MG63 (cell line): ENCODE data around the gene ACOT8. TPM values are rescaled to one million over a fixed set of nuclear protein-coding genes. Genes with fewer than 3 reads are reported as not detected.
"Not testable (repeated sequence)": the region's sequence is repeated elsewhere in the genome, so short reads cannot be mapped to it uniquely, and the experiment has no call there.

ENCODE experiments used
- DNase-seq: peaks from one replicate; pipeline ENCODE4 v3.0.0-alpha.2; 2020
- H3K27me3 ChIP-seq: fragments of 250-450 bp; sonication (Bioruptor Pico); 2 replicates; pipeline ENCODE4 v1.5.1; 2020; ENCODE audit warnings: mild to moderate bottlenecking, moderate library complexity
- H3K36me3 ChIP-seq: fragments of 250-450 bp; sonication (Bioruptor Pico); 2 replicates; pipeline ENCODE4 v1.5.1; 2020; ENCODE audit warnings: mild to moderate bottlenecking, moderate library complexity
- H3K4me3 ChIP-seq: fragments of 250-450 bp; sonication (Bioruptor Pico); 2 replicates; pipeline ENCODE4 v1.5.1; 2020; ENCODE audit warnings: mild to moderate bottlenecking, moderate library complexity
- H3K9me3 ChIP-seq: fragments of 250-450 bp; sonication (Bioruptor Pico); 2 replicates; pipeline ENCODE4 v1.5.1; 2020; ENCODE audit warnings: mild to moderate bottlenecking, moderate library complexity
- total RNA-seq: library from RNA; depleted of rRNA; stranded (reverse); fragments of >200 nt; shearing (Covaris generic); gene quantifications from 2 replicates; pipeline ENCODE4 v1.2.3, GENCODE V29; 2014; ENCODE audit warnings: low replicate concordance

ACOT8 gene
- total RNA-seq, 1 experiment from 2014 or later = 46.9 TPM

DNA sequence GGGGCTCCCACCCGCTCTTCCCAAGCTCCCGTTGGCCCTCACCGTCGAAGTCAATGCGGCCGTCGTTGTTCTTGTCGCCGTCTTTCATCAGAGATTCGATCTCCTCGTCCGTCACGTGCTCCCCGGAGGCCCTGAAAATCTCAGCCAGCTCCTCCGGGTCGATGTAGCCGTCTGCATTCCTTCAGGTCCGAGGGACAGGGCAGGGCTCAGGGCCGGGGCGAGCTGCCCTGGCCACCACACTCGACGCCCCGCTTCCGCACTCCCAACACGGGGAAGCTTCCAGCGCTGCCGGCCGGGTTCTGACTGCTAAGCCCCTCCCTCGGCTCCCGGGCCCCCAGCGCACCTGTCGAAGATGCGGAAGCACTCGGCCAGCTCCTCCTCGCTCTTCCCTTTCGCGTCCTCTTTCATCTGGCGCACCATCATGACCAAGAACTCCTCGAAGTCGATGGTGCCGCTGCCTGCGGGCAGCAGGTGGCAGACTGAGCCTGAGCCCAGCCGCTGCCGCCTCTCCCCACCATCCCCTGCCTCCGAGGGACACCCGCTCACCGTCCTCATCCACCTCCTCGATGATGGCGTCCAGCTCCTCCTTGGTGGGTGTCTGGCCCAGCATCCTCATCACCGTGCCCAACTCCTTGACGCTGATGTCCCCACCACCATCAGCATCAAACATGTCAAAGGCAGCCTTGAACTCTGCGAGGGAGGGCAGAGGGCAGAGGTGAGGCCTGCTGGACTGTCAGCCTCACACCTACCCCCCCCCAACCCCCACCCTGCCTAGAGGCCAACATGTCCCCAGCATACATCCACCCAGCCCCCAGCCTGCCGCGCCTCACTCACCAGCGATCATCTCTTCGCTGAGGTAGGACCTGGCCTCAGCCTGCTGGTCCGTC is 33.0 kb downstream of the ACOT8 start:
- Histone ChIP-seq H3K4me3 (no peak overlapping the region), H3K9me3 (no peaks in the 10 kb centered on the region), H3K36me3 (no peaks in the 10 kb centered on the region), H3K27me3 (no peaks in the 10 kb centered on the region)
- DNase-seq = no peak

DNA sequence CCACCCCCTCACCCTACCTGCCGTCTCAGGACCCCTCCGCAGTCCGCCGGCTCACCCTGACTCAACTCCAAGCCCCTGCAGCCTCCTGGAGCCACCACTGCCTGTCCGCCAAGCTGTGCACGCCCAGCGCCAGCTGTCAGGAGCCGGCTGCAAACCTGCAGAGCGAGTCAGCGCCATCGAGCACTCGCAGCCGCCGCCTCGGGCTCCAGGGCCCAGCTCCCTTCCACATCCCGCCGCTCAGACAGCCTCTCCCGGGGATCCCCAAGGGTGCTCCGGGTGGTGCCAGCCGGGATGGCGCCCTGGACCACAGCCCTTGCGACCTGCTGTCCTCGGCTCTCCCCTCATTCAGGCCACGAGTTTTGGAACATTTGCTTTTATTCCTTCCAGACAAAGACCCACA is 34.3 kb downstream of the ACOT8 start:
- Histone ChIP-seq H3K27me3 (no peaks in the 10 kb centered on the region), H3K9me3 (no peaks in the 10 kb centered on the region), H3K36me3 (peaks cover 7% of the 10 kb centered on the region; the same call in 1 of the 2 replicates), H3K4me3 (no peak overlapping the region)
- peak; percentile 65 for DNase-seq

DNA sequence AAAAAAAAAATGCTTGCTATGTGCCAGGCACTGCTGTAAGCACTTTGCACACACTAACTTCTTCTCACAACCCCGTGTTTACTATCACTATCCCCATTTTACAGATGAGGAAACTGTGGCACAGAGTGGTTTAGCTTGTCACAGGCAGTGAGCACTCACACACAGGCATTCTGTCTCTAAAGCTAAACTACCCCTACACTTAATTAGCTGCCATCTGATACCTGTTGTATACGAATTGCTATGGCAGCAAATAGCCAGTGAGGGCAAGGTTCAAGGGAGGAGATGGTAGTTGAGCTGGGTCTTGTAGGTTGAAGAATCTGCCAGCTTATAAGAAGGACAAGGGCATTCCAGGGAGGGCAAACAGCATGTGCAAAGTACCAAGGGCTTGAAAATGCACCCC is 35.2 kb downstream of the ACOT8 start:
- Histone ChIP-seq H3K27me3 (no peaks in the 10 kb centered on the region), H3K4me3 (no peak overlapping the region), H3K9me3 (no peaks in the 10 kb centered on the region), H3K36me3 (peaks cover 13% of the 10 kb centered on the region)
- no peak for DNase-seq

DNA sequence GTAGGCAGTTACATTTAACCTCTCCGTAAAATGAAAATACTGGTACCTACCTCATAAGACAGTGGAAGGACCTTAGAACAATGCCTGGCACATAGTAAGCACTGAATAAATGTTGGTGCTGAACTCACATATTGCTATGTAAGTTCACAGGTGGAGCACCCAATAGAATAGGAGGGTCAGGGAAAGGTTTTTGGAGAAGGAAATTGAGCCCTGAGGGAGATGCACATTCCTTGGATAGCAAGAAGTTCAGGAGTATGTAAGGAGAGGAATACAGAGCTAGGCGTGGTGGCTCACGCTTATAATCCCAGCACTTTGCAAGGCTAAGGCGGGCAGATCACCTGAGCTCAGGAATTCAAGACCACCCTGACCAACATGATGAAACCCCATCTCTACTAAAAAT is 37.7 kb downstream of the ACOT8 start:
- H3K9me3 ChIP-seq = no peaks in the 10 kb centered on the region
- H3K4me3 ChIP-seq = no peak overlapping the region
- peaks cover 35% of the 10 kb centered on the region for H3K36me3 ChIP-seq
- no peak for DNase-seq
- no peaks in the 10 kb centered on the region for H3K27me3 ChIP-seq

DNA sequence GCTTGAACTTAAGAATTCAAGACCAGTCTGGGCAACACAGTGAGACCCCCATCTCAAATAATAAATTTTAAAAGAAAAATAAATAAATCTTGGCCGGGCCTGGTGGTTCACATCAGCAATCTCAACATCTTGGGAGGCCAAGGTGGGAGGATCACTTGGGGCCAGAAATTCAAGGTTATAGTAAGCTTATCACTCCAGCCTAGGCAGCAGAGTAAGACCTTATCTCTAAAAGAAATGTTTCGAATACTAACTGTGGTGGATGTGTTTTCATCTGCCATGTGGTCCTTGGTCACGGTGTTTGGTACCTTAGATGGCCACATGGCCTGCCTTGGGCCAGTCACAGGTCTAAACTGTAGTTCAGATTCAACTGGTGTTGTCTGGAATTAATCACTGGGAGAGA is 39.0 kb downstream of the ACOT8 start:
- peaks cover 45% of the 10 kb centered on the region for H3K36me3 ChIP-seq
- no peaks in the 10 kb centered on the region for H3K9me3 ChIP-seq
- no peak overlapping the region for H3K4me3 ChIP-seq
- DNase-seq = no peak
- no peaks in the 10 kb centered on the region for H3K27me3 ChIP-seq

- Histone ChIP-seq H3K4me3 (no peak overlapping the region), H3K27me3 (no peaks in the 10 kb centered on the region), H3K36me3 (peaks cover 52% of the 10 kb centered on the region), H3K9me3 (no peaks in the 10 kb centered on the region)
- peak; percentile 46 for DNase-seq
These were observed 39.6 kb downstream of the ACOT8 start for GRCh38 chr20:45817376-45818194.

GRCh38 chr20:45816951-45817350 is 40.2 kb downstream of the ACOT8 start:
- H3K4me3 ChIP-seq = no peak overlapping the region
- no peak for DNase-seq
- no peaks in the 10 kb centered on the region for H3K27me3 ChIP-seq
- peaks cover 53% of the 10 kb centered on the region for H3K36me3 ChIP-seq
- no peaks in the 10 kb centered on the region for H3K9me3 ChIP-seq

DNA sequence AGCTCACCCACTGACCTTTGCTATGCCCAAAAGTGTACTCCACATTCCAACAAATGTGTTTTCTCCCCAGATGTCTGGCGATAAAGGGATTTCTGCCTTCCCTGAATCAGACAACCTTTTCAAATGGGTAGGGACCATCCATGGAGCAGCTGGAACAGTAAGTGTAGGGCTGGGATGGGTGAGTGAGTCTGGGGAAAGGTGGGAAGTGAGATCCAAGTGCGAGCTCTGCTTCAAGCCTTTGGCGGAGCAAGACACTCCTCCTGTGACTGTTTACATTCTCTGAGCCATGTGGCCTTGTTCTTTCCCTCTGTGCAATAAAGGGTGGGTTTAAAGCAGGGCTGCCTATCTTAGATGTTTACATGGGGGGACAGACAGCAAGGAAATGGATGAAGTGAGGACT is 42.9 kb downstream of the ACOT8 start:
- no peaks in the 10 kb centered on the region for H3K27me3 ChIP-seq
- peaks cover 72% of the 10 kb centered on the region for H3K36me3 ChIP-seq
- H3K4me3 ChIP-seq = peak overlapping the region; percentile 96; the same call in 1 of the 2 replicates
- H3K9me3 ChIP-seq = no peaks in the 10 kb centered on the region
- DNase-seq = no peak

- H3K36me3 ChIP-seq = peaks cover 75% of the 10 kb centered on the region
- no peak for DNase-seq
- H3K9me3 ChIP-seq = no peaks in the 10 kb centered on the region
- H3K27me3 ChIP-seq = no peaks in the 10 kb centered on the region
- peak overlapping the region; percentile 96 for H3K4me3 ChIP-seq
These were observed 43.7 kb downstream of the ACOT8 start for GRCh38 chr20:45813489-45813888.

- DNase-seq = no peak
- H3K36me3 ChIP-seq = peaks cover 78% of the 10 kb centered on the region
These were observed 44.2 kb downstream of the ACOT8 start for GRCh38 chr20:45813006-45813340.

GRCh38 chr20:45812157-45813005 is 44.8 kb downstream of the ACOT8 start, which contains the start of gene UBE2C:
UBE2C (plus strand) TSS chr20:45812644; CDS start chr20:45812696, 52 bp downstream.
- Histone ChIP-seq H3K36me3 (peaks cover 83% of the 10 kb centered on the region), H3K27me3 (no peaks in the 10 kb centered on the region), H3K4me3 (peak within 1 kb of the TSS; percentile 96), H3K9me3 (no peaks in the 10 kb centered on the region)
- DNase-seq = peak; percentile 100

More at GRCh38 chr20:45813006-45813340, 44.2 kb downstream of the ACOT8 start:
- Histone ChIP-seq H3K4me3 (peak overlapping the region; percentile 96), H3K27me3 (no peaks in the 10 kb centered on the region), H3K9me3 (no peaks in the 10 kb centered on the region)

- DNase-seq = no peak
- Histone ChIP-seq H3K36me3 (peaks cover 80% of the 10 kb centered on the region), H3K4me3 (no peak overlapping the region), H3K27me3 (no peaks in the 10 kb centered on the region), H3K9me3 (no peaks in the 10 kb centered on the region)
These were observed 46.8 kb downstream of the ACOT8 start for GRCh38 chr20:45810191-45810970.

DNA sequence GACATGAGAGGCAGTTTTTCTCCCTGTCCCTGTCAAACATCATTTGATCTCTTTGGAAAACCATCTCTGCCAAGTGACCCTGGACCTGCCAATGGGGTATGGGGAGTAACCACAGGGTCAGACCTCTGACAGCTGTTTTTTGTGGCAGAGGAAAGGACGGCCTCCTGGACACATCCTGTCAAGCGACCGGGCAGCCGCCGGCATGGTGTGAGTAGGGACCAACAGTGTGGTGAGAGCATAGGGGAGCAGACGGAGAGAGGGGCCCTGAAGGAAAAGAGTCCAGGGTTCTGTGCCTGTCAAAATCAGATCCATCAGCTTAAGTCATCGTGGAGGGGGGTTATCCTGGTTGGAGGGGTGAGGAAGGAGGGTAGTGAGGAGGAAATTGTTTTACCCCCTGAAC is 55.3 kb downstream of the ACOT8 start:
- Histone ChIP-seq H3K4me3 (no peak overlapping the region), H3K36me3 (peaks cover 85% of the 10 kb centered on the region), H3K9me3 (no peaks in the 10 kb centered on the region), H3K27me3 (no peaks in the 10 kb centered on the region)
- DNase-seq = no peak

GRCh38 chr20:45798935-45799642 is 58.1 kb downstream of the ACOT8 start:
- Histone ChIP-seq H3K4me3 (no peak overlapping the region), H3K27me3 (no peaks in the 10 kb centered on the region), H3K36me3 (peaks cover 86% of the 10 kb centered on the region), H3K9me3 (no peaks in the 10 kb centered on the region)
- peak; percentile 47 for DNase-seq

- peaks cover 82% of the 10 kb centered on the region for H3K36me3 ChIP-seq
- not testable (repeated sequence) for H3K27me3 ChIP-seq, DNase-seq, H3K4me3 ChIP-seq, H3K9me3 ChIP-seq
These were observed 59.2 kb downstream of the ACOT8 start for GRCh38 chr20:45797955-45798354.
